Activated CD4-positive, CD25-positive, alpha-beta regulatory T cell treated with anti-CD3 and anti-CD28 coated beads, Interleukin-2, amount 50 U/mL, for 24 hours (primary cell): ENCODE measurements around the gene CDKL5.
"Not testable (repeated sequence)": the region's sequence is repeated elsewhere in the genome, so short reads cannot be mapped to it uniquely, and the experiment has no call there.

ENCODE experiments used
- ATAC-seq, 2 donors: fragments of 150-1000 bp; cut with Tn5 transposase; one replicate each; pipeline ENCODE4 v1.10.0; 2021; ENCODE audit warnings: mild to moderate bottlenecking in 1 of 2, moderate library complexity in 1 of 2

Gene CDKL5

DNA sequence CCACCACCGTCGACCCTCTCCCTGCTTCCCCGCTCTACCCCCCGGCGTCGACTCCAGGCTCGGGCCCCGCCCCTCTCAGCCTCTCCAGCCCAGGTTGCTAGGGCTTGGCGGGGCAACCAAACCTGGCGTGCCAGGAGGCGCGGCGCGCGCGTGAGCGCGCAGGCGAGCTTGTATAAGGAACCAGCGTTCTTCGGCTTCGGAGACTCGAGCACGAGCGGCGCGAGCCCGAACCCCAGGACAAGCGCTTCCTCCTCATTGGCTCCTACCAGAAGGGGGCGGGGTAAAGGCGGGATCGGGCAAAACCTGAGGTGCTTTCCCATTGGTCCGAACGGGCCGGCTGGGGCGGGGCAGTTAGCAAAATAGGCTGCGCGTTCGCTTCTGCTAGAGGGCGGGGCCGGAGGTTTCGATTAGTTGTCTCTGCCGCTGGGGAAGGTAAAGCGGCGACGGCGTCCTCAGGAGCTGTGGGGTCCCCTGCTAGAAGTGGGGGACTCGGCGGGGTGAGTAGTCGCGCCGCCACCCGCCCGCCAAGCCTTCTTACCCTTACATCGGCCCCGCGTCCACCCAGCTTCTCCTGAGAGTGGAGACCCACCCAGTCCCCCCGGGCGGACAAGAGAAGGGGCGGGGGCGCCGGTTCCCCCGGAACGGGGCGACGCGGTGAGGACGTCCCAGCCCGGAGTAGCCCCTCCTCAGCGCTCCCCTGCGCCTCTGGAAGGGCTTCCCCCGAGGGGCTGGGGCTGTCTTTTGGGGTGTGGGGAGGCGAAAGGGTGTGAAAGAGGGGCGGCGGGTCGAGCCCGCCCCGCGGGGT, at the start of gene CDKL5:
TSS of gene CDKL5 (plus strand) at position 410 of the 805 bp plus-strand sequence. CDS start 81,489 bp downstream, outside the sequence.
- ATAC-seq: peak; percentile 92 to 94

DNA sequence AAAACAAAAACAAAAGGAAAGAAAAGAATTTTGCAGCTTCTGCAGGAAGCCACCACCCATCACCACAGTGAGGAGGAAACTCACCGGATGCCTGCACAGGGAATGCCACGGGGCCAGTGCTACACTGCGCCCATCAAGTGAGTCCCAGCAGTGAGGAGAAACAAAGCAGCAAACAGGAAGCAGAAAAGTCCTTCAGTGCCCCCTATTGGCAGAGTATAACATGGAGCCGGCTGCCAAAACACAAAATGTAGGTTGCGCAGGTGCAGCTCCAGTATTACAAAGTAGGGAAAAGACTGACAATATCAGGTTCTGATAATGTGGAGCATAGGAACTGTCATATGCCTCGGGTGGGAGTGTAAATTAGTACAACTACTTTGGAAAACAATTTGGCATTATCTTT, 47.6 kb upstream of the CDKL5 start:
- peak in 1 of 2 donors; percentile 17 for ATAC-seq

DNA sequence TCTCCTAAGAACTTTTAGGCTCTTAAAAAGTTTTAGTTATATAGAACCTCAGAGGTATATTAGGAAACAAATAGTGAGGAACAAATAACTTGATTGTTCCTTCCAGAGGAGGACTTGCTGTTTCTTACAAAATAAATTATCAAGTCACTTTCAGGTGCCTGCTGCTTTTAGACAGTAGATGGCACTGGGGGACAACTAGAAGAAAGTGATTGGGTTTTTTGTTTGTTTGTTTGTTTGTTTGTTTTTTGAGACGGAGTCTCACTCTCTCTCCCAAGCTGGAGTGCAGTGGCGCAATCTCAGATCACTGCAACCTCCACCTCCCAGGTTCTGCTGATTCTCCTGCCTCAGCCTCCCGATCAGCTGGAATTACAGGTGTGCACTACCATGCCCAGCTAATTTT, 35.4 kb upstream of the CDKL5 start:
- no peak for ATAC-seq

GRCh38 chrX:18390941-18391538, 34.4 kb upstream of the CDKL5 start:
- no peak for ATAC-seq

DNA sequence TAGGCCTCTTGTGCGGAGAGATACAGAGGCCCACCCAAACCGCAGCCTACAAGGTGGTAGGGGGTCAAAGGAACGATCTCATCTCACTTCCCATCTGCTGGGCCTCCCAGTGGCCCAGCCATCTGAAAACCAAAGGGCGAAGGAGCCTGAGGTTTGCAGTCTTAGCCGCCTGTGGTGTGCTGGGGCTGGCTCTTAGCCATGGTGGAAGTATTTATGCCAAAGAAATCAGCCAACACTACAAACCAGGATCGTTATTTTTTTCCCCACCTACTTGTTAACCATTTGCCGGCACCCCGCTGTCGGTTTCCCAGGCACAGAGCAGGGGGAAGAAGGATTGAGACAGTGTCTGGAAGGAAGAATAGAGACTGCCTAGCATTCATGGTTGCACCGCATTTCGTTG, 30.9 kb upstream of the CDKL5 start:
- no peak for ATAC-seq

- no peak for ATAC-seq
These were observed 23.6 kb upstream of the CDKL5 start for GRCh38 chrX:18401848-18402213.

GRCh38 chrX:18406531-18407266, 18.7 kb upstream of the CDKL5 start:
- no peak for ATAC-seq

DNA sequence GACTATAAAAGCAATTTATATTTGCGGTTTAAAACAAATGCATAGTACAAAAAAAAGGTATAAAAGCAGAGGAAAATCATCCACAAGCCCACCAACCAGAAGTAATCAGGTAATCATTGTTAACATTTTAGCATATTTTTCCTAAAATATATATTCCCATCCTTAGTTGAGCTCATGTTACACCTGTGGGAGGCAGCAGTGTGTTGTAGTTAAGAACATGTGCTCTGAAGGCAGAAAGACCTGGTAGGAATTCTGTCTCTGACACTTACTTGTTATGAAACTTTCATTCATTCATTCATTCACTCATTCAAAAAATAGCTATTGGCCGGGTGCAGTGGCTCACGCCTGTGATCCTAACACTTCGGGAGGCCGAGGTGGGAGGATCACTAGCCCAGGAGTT, 15.4 kb upstream of the CDKL5 start:
- no peak for ATAC-seq

DNA sequence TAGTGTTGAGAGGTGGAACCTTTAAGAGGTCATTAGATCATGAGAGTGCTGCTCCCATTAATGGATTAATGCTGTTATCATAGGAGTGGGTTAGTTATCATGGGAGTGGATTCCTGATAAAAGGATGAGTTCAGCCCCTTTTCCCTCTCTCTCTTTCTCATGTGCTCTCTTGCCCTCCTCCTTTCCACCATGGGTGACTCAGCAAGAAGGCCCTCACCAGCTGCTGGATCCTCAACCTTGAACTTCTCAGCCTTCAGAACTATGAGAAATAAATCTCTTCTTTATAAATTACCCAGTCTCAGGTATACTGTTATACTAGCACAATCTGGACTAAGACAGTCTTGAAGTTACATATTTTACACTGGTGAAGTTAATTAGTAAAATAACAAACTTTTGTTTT, 10.0 kb upstream of the CDKL5 start:
- ATAC-seq: no peak

DNA sequence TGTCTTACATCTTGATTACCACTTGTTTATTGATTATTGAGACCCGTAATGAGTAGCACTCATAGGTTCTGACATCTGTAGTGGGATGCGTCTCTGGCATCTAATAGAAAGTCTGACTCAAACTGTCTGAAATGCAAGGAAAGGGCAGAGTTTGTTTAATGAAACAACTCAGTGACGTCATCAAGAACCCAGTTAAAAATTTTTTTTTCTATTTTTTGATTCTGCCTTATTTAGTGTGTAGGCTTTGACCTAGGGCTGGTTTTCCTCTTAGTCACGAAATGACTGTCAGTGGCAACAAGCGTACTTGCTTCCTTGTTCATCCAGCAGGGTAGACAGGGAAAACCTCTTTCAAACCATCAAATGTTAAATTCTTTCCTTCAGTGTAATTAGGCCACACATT, 3.1 kb upstream of the CDKL5 start:
- ATAC-seq: no peak

DNA sequence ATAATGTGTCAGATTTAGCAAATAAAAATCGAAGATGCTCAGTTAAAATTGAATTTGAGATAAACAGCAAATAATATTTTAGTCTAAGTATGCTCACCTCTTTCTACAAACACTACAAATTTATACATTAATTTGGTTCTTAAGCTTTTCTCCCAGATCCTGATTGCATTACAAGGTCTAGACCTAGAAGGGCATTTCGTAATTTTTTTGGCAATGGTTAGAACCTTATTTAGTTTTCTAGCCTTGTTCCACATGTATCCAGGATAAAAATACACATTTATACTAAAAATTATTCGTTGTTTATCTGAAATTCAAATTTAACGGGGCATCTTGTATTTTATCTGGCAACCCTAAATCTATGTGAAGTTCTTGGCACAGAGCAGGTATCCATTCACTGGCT, 2.5 kb upstream of the CDKL5 start:
- ATAC-seq: no peak

- peak; percentile 1 to 8 for ATAC-seq
These were observed 768 bp upstream of the CDKL5 start for GRCh38 chrX:18424482-18425198.

- ATAC-seq: no peak
These were observed 554 bp downstream of the CDKL5 start for GRCh38 chrX:18426004-18426320.

GRCh38 chrX:18428006-18428405, 2.6 kb downstream of the CDKL5 start:
- ATAC-seq: no peak

DNA sequence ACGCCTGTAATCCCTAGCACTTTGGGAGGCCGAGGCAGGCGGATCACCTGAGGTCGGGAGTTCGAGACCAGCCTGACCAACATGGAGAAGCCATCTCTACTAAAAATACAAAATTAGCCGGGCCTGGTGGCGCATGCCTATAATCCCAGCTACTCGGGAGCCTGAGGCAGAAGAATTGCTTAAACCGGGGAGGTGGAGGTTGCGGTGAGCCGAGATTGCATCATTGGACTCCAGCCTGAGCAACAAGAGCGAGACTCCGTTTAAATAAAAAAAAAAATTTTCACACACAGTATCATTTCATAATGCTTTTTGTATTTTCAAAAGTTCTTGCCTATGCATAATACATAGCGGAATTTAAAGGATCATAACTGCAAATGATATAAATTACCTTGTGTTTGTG, 7.9 kb downstream of the CDKL5 start:
- not testable (repeated sequence) for ATAC-seq

DNA sequence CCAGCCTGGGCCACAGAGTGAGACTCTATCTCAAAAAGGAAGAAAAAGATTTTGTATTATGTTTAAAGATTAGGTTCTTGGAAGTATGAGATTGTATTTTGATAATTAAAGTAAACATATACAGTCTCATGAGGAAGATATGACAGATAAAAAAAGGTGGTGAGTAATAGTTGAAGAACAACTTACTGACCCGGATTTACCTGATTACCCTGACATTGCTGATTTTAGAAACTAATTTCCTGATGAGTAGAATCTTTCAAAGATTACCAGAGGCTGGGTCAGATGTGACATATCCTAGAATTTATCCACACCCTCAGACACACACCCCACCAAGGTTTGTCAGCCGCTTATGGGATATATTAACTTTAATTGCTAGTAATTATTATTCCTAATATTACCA, 9.5 kb downstream of the CDKL5 start:
- ATAC-seq: no peak

DNA sequence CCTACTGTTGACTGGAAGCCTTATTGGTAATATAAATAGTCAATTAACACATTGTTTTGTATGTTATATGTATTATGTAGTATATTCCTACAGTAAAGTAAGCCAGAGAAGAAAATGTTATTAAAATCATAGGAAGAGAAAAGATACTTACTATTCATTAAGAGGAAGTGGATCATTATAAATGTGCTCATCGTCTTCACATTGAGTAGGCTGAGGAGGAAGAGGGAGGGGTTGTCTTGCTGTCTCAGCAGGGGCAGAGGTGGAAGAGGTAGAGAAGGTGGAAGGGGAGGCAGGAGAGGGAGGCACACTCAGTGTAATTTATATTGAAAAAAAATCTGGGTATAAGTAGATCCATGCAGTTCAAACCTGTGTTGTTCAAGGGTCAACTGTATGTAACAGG, 10.6 kb downstream of the CDKL5 start:
- ATAC-seq: no peak

GRCh38 chrX:18440835-18441234, 15.4 kb downstream of the CDKL5 start:
- no peak for ATAC-seq

DNA sequence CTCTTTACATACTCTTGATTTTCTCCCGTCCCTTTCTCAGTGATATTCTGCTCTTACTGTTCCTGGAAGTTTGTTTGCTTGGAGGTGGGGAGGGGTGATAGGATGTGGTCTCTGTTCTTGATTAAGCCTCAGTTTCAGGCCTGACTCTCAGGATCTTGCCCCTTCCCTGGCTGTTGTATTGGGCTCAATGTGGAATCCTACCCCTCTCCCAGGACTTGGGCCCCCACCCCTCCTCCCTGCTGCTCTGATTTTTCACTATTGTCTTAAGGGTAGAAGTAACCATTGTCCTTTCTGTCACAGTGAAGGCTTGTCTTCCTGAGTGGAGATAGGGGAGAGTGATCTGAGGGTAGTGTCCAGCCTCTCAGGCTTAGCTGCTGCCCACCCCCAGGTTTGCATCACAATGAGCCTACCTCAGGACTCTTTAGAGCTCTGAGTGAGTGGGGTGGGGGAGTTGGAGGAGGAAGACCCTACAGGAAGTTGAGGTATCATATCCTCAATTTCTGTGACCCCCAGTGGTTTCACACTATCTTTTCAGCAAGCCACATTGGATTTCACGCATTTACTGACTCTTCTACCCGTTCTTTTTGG, 16.5 kb downstream of the CDKL5 start:
- no peak for ATAC-seq

DNA sequence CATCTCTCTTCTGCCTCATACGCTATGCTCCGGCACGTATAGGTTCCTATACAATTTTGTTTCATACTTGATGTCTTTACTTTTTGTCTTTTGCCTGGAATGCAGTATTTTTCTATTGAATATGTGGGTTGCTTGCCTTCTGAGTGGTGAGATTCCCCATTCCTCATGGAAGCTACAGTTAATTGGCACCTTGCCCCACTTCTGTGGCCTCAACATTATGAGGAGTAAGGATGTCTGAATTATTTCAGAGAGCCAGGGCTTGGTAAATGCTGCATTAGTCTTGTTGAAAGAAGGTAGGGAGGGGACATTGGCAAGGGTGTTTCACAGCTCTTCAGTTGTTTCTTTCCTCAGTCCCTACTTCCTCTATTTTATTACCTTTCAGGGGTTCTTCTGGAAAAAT, 23.0 kb downstream of the CDKL5 start:
- no peak for ATAC-seq

DNA sequence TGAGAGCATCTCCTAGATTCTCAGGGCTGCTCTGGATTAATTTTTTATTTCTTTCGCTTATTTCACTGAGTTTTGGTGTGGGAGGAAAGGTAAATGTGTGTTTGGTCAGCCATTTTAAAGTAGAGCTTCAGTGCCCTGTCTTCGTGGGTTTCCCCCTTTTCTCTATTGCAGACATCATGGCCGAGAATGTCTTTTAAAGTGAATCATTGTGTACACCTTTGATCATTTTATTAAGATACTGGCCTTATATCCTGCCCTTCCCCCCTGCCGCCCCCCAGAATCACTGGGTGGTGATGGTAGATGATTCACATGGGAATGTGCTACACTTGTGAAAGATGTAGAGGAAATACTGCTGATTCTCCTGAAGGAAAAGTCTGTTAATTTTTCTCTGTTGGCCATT, 23.8 kb downstream of the CDKL5 start:
- no peak for ATAC-seq

GRCh38 chrX:18455384-18455783, 30.0 kb downstream of the CDKL5 start:
- no peak for ATAC-seq

- no peak for ATAC-seq
These were observed 31.6 kb downstream of the CDKL5 start for GRCh38 chrX:18457000-18457399.
